ENCODE data around the gene FAM209A. TPM values are rescaled to one million over a fixed set of nuclear protein-coding genes. Genes with fewer than 3 reads are reported as not detected.
A peak's percentile ranks its signal among the peaks of the same experiment; 100 is the strongest.

Gene FAM209A
- polyA plus RNA-seq, 1 experiment, result 0.09 TPM

GRCh38 chr20:56504373-56505005, 20.1 kb upstream of the FAM209A start:
- no peak overlapping the region for H3K4me3 ChIP-seq (ENCODE audit: low read depth, low read length)
- POLR2A ChIA-PET, result no interaction called here
- DNase-seq (ENCODE audit: low read depth), result no peak
- TF ChIP-seq, protein P1, sequence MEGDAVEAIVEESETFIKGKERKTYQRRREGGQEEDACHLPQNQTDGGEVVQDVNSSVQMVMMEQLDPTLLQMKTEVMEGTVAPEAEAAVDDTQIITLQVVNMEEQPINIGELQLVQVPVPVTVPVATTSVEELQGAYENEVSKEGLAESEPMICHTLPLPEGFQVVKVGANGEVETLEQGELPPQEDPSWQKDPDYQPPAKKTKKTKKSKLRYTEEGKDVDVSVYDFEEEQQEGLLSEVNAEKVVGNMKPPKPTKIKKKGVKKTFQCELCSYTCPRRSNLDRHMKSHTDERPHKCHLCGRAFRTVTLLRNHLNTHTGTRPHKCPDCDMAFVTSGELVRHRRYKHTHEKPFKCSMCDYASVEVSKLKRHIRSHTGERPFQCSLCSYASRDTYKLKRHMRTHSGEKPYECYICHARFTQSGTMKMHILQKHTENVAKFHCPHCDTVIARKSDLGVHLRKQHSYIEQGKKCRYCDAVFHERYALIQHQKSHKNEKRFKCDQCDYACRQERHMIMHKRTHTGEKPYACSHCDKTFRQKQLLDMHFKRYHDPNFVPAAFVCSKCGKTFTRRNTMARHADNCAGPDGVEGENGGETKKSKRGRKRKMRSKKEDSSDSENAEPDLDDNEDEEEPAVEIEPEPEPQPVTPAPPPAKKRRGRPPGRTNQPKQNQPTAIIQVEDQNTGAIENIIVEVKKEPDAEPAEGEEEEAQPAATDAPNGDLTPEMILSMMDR (IDR thresholded peaks at IDR 0.05; ENCODE audit: insufficient read depth, low read depth, low read length), result peak; percentile 55
- peaks cover 4% of the 10 kb centered on the region; the same call in 1 of the 2 replicates for H3K36me3 ChIP-seq (ENCODE audit: control insufficient read depth, insufficient read depth, low read length)
- CTCF ChIA-PET, result interaction anchor here (1.1 to 1.6 kb wide), 2 partner anchors 11 to 90 kb away, joined by 4 to 5 read pairs; no protein-coding TSS in a partner anchor
- H3K27me3 ChIP-seq (ENCODE audit: control insufficient read depth, insufficient read depth, low read length), result no peaks in the 10 kb centered on the region; the same call in 1 of the 2 replicates

- TF ChIP-seq, protein P1 (IDR thresholded peaks at IDR 0.05; ENCODE audit: insufficient read depth, low read depth, low read length), result no peak
- Histone ChIP-seq H3K4me3 (ENCODE audit: low read depth, low read length) (no peak overlapping the region), H3K27me3 (ENCODE audit: control insufficient read depth, insufficient read depth, low read length) (no peaks in the 10 kb centered on the region; the same call in 1 of the 2 replicates), H3K36me3 (ENCODE audit: control insufficient read depth, insufficient read depth, low read length) (peaks cover 4% of the 10 kb centered on the region; the same call in 1 of the 2 replicates)
- ChIA-PET CTCF (interaction anchor here (1.2 to 1.6 kb wide), 2 partner anchors 10 to 13 kb away, joined by 3 to 5 read pairs; no protein-coding TSS in a partner anchor), POLR2A (interaction anchor here (0.7 kb wide), 1 partner anchor 14 kb away, joined by 3 read pairs; no protein-coding TSS in a partner anchor)
- DNase-seq (ENCODE audit: low read depth), result no peak
Measured at GRCh38 chr20:56506103-56506502, 18.4 kb upstream of the FAM209A start.

GRCh38 chr20:56511926-56512325, 12.6 kb upstream of the FAM209A start:
- H3K36me3 ChIP-seq (ENCODE audit: control insufficient read depth, insufficient read depth, low read length), result peaks cover 12% of the 10 kb centered on the region
- no peaks in the 10 kb centered on the region for H3K27me3 ChIP-seq (ENCODE audit: control insufficient read depth, insufficient read depth, low read length)
- ChIA-PET CTCF (interaction anchor here (0.6 kb wide), 1 partner anchor 824 kb away, joined by 4 read pairs; no protein-coding TSS in a partner anchor), POLR2A (no interaction called here)
- no peak overlapping the region for H3K4me3 ChIP-seq (ENCODE audit: low read depth, low read length)
- DNase-seq (ENCODE audit: low read depth), result no peak
- TF ChIP-seq, protein P1 (IDR thresholded peaks at IDR 0.05; ENCODE audit: insufficient read depth, low read depth, low read length), result no peak

GRCh38 chr20:56513161-56514150, 11.1 kb upstream of the FAM209A start:
- ChIA-PET POLR2A (interaction anchor here (0.7 kb wide), 1 partner anchor 19 kb away, joined by 3 read pairs; no protein-coding TSS in a partner anchor), CTCF (interaction anchor here (0.6 to 1.9 kb wide), 3 partner anchors 37 to 672 kb away, joined by 3 to 5 read pairs (median 3); no protein-coding TSS in a partner anchor)
- Histone ChIP-seq H3K27me3 (ENCODE audit: control insufficient read depth, insufficient read depth, low read length) (no peaks in the 10 kb centered on the region), H3K36me3 (ENCODE audit: control insufficient read depth, insufficient read depth, low read length) (peaks cover 15% of the 10 kb centered on the region), H3K4me3 (ENCODE audit: low read depth, low read length) (no peak overlapping the region)
- TF ChIP-seq, protein P1 (IDR thresholded peaks at IDR 0.05; ENCODE audit: insufficient read depth, low read depth, low read length), result no peak
- no peak for DNase-seq (ENCODE audit: low read depth)
